ENCODE results near the gene MRPL30.
"Not testable (repeated sequence)": the region's sequence is repeated elsewhere in the genome, so short reads cannot be mapped to it uniquely, and the experiment has no call there.

The MRPL30 gene

DNA sequence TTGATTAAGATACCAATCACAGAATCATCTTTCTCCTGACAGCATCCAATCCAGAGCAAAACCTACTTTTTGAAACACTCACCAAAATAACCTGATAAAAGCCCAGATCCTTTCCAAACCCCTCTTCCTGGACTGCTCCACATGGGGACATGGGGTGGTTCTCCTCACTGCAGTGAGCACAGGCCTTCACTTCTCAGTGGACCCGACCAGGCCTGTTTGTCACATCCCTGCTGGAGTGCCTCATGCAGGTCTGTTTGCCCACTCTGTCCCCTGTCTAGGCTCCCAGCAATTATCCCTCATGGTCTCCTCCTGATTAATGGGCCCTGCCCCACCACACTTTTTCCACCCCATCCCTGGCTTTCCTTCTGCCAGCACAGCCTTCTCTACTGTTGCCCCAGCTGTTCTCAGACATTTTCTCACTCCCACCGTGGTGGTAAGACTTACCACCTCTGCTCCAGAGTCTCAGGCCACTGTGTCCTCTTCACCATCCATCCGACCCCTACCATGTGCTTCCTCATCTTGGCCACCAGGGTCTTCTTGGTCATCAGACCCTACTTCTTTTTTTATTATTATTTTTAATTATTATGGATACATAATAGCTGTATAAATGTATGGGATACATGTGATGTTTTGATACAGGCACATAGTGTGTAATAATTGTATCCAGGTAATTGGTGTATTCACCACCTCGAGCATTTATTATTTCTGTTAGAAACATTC is 21.1 kb downstream of the MRPL30 start:
- no peak for TF ChIP-seq POLR2A (IDR thresholded peaks at IDR 0.05; ENCODE audit: low read depth, low read length)
- DNase-seq (ENCODE audit: insufficient read length, low spot score) (no peak), FAIRE-seq (no peak)

DNA sequence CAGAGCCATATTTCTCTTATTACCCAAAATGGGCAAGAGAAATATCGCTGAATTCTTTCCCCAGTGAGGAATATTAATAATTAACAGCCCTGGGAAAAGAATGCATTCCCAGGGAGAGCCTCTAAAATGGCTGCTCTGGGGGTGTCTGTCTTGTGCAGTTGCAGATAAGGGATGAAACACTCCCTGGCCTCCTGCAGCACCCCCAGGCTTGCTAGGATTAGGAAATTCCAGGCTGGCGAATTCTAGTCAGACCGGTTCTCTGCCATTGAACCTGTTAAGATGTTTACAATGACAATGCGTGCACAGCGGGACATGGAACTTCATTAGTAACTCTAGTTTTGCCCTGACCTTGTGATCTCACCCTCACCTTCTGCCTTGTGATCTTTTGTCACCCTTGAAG is 24.5 kb downstream of the MRPL30 start:
- FAIRE-seq (no peak), DNase-seq (ENCODE audit: insufficient read length, low spot score) (no peak)
- no peak for TF ChIP-seq POLR2A (IDR thresholded peaks at IDR 0.05; ENCODE audit: low read depth, low read length)

DNA sequence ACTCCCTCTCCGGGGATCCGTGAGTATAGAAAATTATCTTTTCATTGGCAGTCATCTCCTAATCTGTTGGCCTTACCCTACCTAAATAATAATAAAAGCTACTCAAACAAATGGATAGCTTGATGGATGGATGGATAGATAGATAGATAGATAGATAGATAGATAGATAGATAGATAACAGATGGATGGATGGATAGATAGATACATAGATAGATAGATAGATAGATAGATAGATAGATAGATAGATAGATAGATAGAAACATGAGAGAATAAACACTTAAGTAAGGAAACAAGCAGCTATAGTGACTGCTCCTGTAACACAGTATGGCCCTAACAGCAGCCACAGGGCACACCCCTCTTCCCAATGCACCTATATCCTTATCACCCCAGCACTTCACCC is 35.1 kb downstream of the MRPL30 start:
- DNase-seq (ENCODE audit: insufficient read length, low spot score) (no peak), FAIRE-seq (no peak)
- no peak for TF ChIP-seq POLR2A (IDR thresholded peaks at IDR 0.05; ENCODE audit: low read depth, low read length)

DNA sequence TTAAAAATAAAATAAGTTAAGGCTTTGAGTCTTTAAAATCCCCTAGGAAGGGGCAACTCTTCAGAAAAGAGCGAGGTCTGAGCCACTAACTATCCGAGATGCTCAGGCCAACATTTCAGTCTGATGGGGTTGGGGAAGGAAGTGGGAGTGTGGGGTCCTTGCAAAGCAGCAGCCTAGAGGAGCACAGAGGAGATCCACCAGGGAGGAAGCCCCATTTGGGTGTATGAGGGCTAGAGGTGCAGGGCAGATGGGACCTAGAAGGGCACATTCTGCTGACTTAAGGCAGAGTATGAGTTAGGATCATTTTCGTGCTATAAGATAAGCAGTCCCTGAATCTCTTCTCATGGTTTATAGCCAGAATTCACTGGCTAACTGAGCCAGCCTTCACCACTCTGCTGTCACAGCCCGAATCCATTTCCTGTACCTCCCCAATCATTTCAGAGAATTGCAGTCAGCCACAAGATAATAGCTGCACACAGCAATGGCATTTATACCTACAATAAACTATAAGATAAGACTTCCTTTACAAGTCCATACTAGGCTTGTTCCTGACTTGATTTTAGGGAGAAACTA is 37.0 kb downstream of the MRPL30 start:
- TF ChIP-seq POLR2A (IDR thresholded peaks at IDR 0.05; ENCODE audit: low read depth, low read length), result no peak
- DNase-seq (ENCODE audit: insufficient read length, low spot score), result no peak
- FAIRE-seq, result no peak

DNA sequence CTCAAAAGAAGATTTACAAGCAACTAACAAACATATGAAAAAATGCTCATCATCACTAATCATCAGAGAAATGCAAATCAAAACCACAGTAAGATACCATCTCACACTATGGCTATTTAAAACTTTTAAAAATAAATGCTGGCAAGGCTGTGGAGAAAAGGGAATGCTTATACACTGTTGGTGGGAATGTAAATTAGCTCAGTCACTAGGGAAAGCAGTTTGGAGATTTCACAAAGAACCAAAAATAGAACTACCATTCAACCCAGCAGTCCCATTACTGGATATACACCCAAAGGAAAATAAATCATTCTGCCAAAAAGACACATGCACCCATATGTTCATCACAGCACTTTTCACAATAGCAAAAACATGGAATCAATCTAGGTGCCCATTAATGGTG is 52.2 kb downstream of the MRPL30 start:
- DNase-seq (ENCODE audit: insufficient read length, low spot score); FAIRE-seq: not testable (repeated sequence)

DNA sequence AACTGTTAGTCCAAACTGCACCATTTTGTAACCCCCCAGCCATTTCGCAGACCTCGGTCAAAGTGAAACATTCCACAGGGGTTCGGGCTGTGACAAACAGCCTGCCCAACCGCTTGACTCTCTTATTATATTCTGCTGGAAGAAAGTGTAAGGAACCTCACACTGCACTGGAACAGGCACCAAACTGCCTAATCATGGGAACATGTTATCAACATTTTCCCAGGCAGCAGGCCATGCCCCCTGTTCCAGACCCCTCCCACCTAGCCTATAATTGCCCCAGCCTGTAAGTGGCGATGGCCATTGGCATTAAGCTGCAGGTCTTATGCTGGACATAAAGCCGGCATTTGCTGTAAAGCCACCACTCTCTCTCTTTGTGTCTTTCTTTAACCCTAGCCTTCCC is 57.6 kb downstream of the MRPL30 start:
- no peak for TF ChIP-seq POLR2A (IDR thresholded peaks at IDR 0.05; ENCODE audit: low read depth, low read length)
- DNase-seq (ENCODE audit: insufficient read length, low spot score), result no peak
- FAIRE-seq, result no peak

DNA sequence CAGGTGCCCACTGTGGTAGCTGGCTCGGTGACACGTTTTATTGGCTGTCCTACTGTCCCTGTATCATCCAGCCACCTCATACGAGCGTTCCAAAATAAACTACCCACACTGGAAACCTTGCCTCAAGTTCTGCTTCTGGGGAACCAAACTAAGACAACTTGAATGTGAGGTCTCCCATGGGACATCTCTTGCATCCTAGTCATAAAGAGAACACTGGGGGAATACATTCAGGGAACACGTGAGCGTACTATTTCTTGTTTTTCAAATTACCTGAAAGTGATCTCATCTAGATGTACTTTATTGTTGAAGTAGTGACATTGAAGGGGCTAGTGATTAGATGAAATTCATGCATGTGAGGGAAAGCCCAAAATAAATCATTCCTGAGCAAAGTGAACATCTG is 59.4 kb downstream of the MRPL30 start:
- DNase-seq (ENCODE audit: insufficient read length, low spot score) (no peak), FAIRE-seq (no peak)
- no peak for TF ChIP-seq POLR2A (IDR thresholded peaks at IDR 0.05; ENCODE audit: low read depth, low read length)

DNA sequence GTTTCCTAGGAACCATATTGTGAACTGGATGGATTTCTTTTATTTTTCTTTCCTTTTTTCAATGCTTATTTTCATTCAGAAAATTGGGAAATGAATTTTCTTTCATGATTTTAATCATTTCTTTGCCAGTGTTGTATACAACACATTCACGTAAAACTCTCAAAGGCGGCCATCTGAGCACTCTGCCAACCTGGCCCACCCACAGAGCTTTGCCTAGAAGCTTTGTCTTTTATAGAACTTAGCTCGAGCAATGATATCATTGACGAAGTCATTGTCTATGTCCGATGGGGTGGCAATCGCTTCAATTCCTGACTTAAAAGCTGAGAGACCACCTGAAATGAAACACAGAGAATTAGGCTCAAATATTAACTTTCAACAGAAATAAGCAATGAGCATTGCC is 61.2 kb downstream of the MRPL30 start:
- FAIRE-seq, result no peak
- no peak for DNase-seq (ENCODE audit: insufficient read length, low spot score)
- no peak for TF ChIP-seq POLR2A (IDR thresholded peaks at IDR 0.05; ENCODE audit: low read depth, low read length)

Data from H54 (cell line).